ENCODE data around the gene TLR5.

GRCh38 chr1:223176437-223176836, 33.4 kb upstream of the TLR5 start:
- TF ChIP-seq, protein P1, sequence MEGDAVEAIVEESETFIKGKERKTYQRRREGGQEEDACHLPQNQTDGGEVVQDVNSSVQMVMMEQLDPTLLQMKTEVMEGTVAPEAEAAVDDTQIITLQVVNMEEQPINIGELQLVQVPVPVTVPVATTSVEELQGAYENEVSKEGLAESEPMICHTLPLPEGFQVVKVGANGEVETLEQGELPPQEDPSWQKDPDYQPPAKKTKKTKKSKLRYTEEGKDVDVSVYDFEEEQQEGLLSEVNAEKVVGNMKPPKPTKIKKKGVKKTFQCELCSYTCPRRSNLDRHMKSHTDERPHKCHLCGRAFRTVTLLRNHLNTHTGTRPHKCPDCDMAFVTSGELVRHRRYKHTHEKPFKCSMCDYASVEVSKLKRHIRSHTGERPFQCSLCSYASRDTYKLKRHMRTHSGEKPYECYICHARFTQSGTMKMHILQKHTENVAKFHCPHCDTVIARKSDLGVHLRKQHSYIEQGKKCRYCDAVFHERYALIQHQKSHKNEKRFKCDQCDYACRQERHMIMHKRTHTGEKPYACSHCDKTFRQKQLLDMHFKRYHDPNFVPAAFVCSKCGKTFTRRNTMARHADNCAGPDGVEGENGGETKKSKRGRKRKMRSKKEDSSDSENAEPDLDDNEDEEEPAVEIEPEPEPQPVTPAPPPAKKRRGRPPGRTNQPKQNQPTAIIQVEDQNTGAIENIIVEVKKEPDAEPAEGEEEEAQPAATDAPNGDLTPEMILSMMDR (optimal IDR thresholded peaks at IDR 0.05 in 1 of 3, IDR thresholded peaks at IDR 0.05 in 1 of 3, conservative IDR thresholded peaks at IDR 0.05 in 1 of 3; ENCODE audit: extremely low read depth in 1 of 3, insufficient read depth in 2 of 3, low read length in 3 of 3) = no peak
- TF ChIP-seq EZH2 (IDR thresholded peaks at IDR 0.05; ENCODE audit: low read length) = no peak
